SH-SY5Y (cell line): ENCODE results near the gene ACRV1.

Experiments
- GATA2 ChIP-seq: IDR thresholded peaks from 2 replicates; pipeline ENCODE4 v1.6.1; 2011; ENCODE audit warnings: mild to moderate bottlenecking, low read depth, low read length
- GATA3 ChIP-seq: IDR thresholded peaks from 2 replicates; pipeline ENCODE4 v1.6.1; 2011; ENCODE audit warnings: low read depth, mild to moderate bottlenecking, low read length, moderate library complexity

DNA sequence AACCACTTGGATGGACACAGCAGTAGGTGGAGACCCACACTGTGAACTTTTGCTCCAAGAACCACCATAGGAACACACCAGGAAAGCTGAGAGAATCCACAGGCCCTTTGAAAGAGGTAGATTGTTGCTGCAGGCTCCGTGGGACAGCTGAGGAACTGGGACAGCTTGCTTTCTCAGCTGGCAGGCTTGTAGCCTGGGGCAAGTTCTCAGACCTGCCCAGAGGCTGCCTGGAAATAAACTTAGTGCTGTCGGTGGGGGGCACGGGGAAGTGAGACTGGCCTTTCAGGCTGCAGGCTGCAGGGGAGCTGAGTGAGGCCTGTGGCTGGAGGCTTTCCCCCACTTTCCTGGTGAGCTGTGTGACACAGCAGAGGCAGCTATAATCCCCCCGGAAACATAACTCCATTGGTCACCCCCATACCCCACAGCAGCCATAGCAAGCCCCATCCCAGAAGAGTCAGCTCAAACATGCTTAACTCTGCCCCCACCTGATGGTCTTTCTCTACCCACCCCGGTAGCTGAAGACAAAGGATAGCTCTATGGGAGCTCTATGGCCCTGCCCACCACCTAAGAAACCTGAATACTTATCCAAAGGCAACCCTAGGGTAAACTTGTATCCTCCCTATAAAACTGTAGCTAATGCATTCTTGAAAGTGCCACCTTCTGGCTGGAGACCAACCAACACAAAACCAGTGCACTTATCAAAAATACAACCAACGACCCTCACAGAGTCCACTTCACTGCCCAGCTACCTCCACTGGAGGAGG lies 21.4 kb upstream of the ACRV1 start:
- no peak for TF ChIP-seq GATA2
- no peak for TF ChIP-seq GATA3
